ENCODE measurements around the gene UBASH3A.

DNA sequence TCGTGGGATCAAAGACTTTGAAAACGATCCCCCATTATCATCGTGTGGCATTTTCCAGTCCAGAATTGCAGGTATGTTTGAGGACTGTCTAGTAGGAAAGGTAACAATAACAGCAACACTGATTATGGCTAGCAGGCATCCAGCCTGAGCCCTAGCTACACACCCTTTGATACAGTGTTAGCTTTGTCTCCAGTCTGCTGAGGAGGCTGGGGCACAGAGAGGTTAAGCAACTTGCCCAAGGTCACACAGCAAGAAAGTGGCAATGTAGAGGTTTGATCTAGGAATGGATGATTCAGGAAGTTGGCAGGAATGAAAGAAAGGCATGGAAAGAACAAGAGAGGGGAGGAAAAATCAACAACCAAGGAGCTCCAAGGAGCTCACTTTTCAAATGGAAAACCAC is 31.2 kb downstream of the UBASH3A start:
- TF ChIP-seq EGR1 (IDR thresholded peaks at IDR 0.05; ENCODE audit: low read depth) (no peak), CTCF (IDR thresholded peaks at IDR 0.05 in 2 of 3, conservative IDR thresholded peaks at IDR 0.05 in 1 of 3; ENCODE audit: borderline replicate concordance in 1 of 3, insufficient read depth in 1 of 3, low read depth in 2 of 3, low read length in 2 of 3) (no peak), ATF3 (IDR thresholded peaks at IDR 0.05) (no peak), POLR2A (IDR thresholded peaks at IDR 0.05; ENCODE audit: borderline replicate concordance, extremely low read depth, insufficient read depth, insufficient read length) (no peak), YY1 (IDR thresholded peaks at IDR 0.05; ENCODE audit: extremely low read depth, insufficient replicate concordance, low read depth, low read length) (no peak), EZH2 (IDR thresholded peaks at IDR 0.05) (no peak), CEBPB (IDR thresholded peaks at IDR 0.05; ENCODE audit: low read depth) (no peak), POLR2AphosphoS5 (IDR thresholded peaks at IDR 0.05; ENCODE audit: low read depth, low read length) (no peak), ZFX (IDR thresholded peaks at IDR 0.05) (no peak), SP1 (IDR thresholded peaks at IDR 0.05; ENCODE audit: low read depth) (no peak), MAX (IDR thresholded peaks at IDR 0.05) (no peak), EZH2phosphoT487 (IDR thresholded peaks at IDR 0.05; ENCODE audit: borderline replicate concordance) (no peak)

Data from HCT116 (cell line).